Measurements from ENCODE around the gene BFSP2. TPM values are rescaled to one million over a fixed set of nuclear protein-coding genes. Genes with fewer than 3 reads are reported as not detected.

The BFSP2 gene
- total and polyA plus RNA-seq, 2 of the 13 experiments (the other 11 are each of a cell fraction or from before 2014, with no cell fraction given) = not detected

GRCh38 chr3:133401374-133402135 is 1.7 kb downstream of the BFSP2 start:
- no peak overlapping the region for H3K4me3 ChIP-seq (replicated peaks in 1 of 3; ENCODE audit: insufficient read depth in 1 of 3, low read depth in 2 of 3, low read length in 3 of 3)
- ChIA-PET CTCF (ENCODE audit: low intra/inter-chr PET ratio, low total read pairs) (no interaction called here), POLR2A (no interaction called here)
- no peak for DNase-seq (ENCODE audit: low spot score)
- H3K36me3 ChIP-seq (replicated peaks in 1 of 2; ENCODE audit: control insufficient read depth in 1 of 2, insufficient read depth in 2 of 2, low read length in 2 of 2) = no peaks in the 10 kb centered on the region
- no peak overlapping the region for H3K9ac ChIP-seq (ENCODE audit: insufficient read depth, low read depth, low read length)
- ATAC-seq = no peak
- H2AFZ ChIP-seq (ENCODE audit: low read length) = no peak overlapping the region
- no peak overlapping the region for H3K4me2 ChIP-seq (ENCODE audit: low read depth, low read length)
- in situ Hi-C loops (cut with HindIII; ENCODE audit: extremely low pct_ligation_motif_present, low pct_unique_long_range_greater_than_20kb) (no loop called here), intact Hi-C loops (cut with micrococcal nuclease; ENCODE audit: unreplicated experiment) (no loop called here)
- H3K9me3 ChIP-seq (ENCODE audit: low read length) = no peaks in the 10 kb centered on the region
- H3K79me2 ChIP-seq (ENCODE audit: insufficient read depth, low read length) = no peaks in the 10 kb centered on the region
- TF ChIP-seq HNF4G (IDR thresholded peaks at IDR 0.05; ENCODE audit: borderline replicate concordance, low read depth, low read length) (no peak), HNF4G (CRISPR knock-in tag; IDR thresholded peaks at IDR 0.05; ENCODE audit: borderline replicate concordance, low read depth) (no peak), RFX1 (IDR thresholded peaks at IDR 0.05) (no peak), ZBTB10 (CRISPR knock-in tag; IDR thresholded peaks at IDR 0.05; ENCODE audit: borderline replicate concordance) (no peak), HHEX (CRISPR knock-in tag; IDR thresholded peaks at IDR 0.05) (no peak), MEF2D (CRISPR knock-in tag; IDR thresholded peaks at IDR 0.05) (no peak), MAZ (IDR thresholded peaks at IDR 0.05; ENCODE audit: borderline replicate concordance, low read depth, low read length) (no peak), MAZ (CRISPR knock-in tag; IDR thresholded peaks at IDR 0.05; ENCODE audit: low read depth) (no peak), SIX1 (CRISPR knock-in tag; IDR thresholded peaks at IDR 0.05; ENCODE audit: borderline replicate concordance) (no peak), ZNF432 (CRISPR knock-in tag; IDR thresholded peaks at IDR 0.05; ENCODE audit: borderline replicate concordance) (no peak)
- TF ChIP-seq, protein P1, sequence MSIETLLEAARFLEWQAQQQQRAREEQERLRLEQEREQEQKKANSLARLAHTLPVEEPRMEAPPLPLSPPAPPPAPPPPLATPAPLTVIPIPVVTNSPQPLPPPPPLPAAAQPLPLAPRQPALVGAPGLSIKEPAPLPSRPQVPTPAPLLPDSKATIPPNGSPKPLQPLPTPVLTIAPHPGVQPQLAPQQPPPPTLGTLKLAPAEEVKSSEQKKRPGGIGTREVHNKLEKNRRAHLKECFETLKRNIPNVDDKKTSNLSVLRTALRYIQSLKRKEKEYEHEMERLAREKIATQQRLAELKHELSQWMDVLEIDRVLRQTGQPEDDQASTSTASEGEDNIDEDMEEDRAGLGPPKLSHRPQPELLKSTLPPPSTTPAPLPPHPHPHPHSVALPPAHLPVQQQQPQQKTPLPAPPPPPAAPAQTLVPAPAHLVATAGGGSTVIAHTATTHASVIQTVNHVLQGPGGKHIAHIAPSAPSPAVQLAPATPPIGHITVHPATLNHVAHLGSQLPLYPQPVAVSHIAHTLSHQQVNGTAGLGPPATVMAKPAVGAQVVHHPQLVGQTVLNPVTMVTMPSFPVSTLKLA (IDR thresholded peaks at IDR 0.05) = no peak
- TF ChIP-seq, protein P2, sequence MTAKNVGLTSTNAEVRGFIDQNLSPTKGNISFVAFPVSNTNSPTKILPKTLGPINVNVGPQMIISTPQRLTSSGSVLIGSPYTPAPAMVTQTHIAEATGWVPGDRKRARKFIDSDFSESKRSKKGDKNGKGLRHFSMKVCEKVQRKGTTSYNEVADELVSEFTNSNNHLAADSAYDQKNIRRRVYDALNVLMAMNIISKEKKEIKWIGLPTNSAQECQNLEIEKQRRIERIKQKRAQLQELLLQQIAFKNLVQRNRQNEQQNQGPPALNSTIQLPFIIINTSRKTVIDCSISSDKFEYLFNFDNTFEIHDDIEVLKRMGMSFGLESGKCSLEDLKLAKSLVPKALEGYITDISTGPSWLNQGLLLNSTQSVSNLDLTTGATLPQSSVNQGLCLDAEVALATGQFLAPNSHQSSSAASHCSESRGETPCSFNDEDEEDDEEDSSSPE (CRISPR knock-in tag; IDR thresholded peaks at IDR 0.05) = no peak
- no peaks in the 10 kb centered on the region for H3K4me1 ChIP-seq (ENCODE audit: insufficient read depth, low read length)
- FAIRE-seq = no peak
- no peak overlapping the region for H3K27ac ChIP-seq (ENCODE audit: extremely low read length, insufficient read depth, low read length)
- 11% methylated on average over 2 of the region's 2 CpGs for WGBS (ENCODE audit: low lambda C conversion rate)
- H4K20me1 ChIP-seq (ENCODE audit: insufficient read depth, low read length) = no peaks in the 10 kb centered on the region
- no TSS peak for BruUV-seq (replicated peaks)
- peaks cover 0 to 1% of the 10 kb centered on the region in 2 experiments; a peak in 1 of 5 replicates for H3K27me3 ChIP-seq (ENCODE audit: control insufficient read depth in 1 of 2, insufficient read depth in 2 of 2, low read length in 2 of 2)
